ENCODE results near the gene SPTSSA.

DNA sequence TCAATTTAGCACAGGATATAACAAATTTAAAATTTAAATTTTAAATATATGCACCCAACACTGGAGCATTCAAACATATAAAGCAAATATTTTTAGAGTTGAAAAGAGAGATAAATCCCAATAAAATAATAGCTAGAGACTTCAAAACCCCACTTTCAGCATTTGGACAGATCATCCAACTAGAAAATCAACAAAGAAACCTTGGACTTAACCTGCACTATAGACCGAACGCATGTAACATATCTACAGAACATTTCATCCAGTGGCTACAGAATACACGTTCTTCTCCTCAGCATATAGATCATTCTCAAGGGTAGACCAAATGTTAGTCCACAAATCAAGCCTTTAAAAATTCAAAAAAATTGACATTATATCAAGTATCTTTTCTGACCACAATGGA lies 64.0 kb downstream of the SPTSSA start:
- TF ChIP-seq EZH2 (IDR thresholded peaks at IDR 0.05; ENCODE audit: low read depth, unreplicated experiment): no peak
- TF ChIP-seq, protein P1, sequence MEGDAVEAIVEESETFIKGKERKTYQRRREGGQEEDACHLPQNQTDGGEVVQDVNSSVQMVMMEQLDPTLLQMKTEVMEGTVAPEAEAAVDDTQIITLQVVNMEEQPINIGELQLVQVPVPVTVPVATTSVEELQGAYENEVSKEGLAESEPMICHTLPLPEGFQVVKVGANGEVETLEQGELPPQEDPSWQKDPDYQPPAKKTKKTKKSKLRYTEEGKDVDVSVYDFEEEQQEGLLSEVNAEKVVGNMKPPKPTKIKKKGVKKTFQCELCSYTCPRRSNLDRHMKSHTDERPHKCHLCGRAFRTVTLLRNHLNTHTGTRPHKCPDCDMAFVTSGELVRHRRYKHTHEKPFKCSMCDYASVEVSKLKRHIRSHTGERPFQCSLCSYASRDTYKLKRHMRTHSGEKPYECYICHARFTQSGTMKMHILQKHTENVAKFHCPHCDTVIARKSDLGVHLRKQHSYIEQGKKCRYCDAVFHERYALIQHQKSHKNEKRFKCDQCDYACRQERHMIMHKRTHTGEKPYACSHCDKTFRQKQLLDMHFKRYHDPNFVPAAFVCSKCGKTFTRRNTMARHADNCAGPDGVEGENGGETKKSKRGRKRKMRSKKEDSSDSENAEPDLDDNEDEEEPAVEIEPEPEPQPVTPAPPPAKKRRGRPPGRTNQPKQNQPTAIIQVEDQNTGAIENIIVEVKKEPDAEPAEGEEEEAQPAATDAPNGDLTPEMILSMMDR (conservative IDR thresholded peaks at IDR 0.05; ENCODE audit: low read depth in 2 of 2): no peak
- no peak for TF ChIP-seq POLR2AphosphoS5 (IDR thresholded peaks at IDR 0.05; ENCODE audit: low read depth)
- no peak for TF ChIP-seq ZNF331 (CRISPR knock-in tag; IDR thresholded peaks at IDR 0.05; ENCODE audit: low read depth)
- no peak for TF ChIP-seq JUNB (IDR thresholded peaks at IDR 0.05; ENCODE audit: unreplicated experiment)
- TF ChIP-seq, protein P2, sequence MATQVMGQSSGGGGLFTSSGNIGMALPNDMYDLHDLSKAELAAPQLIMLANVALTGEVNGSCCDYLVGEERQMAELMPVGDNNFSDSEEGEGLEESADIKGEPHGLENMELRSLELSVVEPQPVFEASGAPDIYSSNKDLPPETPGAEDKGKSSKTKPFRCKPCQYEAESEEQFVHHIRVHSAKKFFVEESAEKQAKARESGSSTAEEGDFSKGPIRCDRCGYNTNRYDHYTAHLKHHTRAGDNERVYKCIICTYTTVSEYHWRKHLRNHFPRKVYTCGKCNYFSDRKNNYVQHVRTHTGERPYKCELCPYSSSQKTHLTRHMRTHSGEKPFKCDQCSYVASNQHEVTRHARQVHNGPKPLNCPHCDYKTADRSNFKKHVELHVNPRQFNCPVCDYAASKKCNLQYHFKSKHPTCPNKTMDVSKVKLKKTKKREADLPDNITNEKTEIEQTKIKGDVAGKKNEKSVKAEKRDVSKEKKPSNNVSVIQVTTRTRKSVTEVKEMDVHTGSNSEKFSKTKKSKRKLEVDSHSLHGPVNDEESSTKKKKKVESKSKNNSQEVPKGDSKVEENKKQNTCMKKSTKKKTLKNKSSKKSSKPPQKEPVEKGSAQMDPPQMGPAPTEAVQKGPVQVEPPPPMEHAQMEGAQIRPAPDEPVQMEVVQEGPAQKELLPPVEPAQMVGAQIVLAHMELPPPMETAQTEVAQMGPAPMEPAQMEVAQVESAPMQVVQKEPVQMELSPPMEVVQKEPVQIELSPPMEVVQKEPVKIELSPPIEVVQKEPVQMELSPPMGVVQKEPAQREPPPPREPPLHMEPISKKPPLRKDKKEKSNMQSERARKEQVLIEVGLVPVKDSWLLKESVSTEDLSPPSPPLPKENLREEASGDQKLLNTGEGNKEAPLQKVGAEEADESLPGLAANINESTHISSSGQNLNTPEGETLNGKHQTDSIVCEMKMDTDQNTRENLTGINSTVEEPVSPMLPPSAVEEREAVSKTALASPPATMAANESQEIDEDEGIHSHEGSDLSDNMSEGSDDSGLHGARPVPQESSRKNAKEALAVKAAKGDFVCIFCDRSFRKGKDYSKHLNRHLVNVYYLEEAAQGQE (IDR thresholded peaks at IDR 0.05; ENCODE audit: unreplicated experiment): peak; percentile 43
- TF ChIP-seq EZH2phosphoT487 (IDR thresholded peaks at IDR 0.05; ENCODE audit: unreplicated experiment): no peak
- no peak for TF ChIP-seq CREB1 (CRISPR knock-in tag; IDR thresholded peaks at IDR 0.05; ENCODE audit: low read depth)
- TF ChIP-seq STAT1 (IDR thresholded peaks at IDR 0.05; ENCODE audit: unreplicated experiment): no peak
- TF ChIP-seq, protein P3, sequence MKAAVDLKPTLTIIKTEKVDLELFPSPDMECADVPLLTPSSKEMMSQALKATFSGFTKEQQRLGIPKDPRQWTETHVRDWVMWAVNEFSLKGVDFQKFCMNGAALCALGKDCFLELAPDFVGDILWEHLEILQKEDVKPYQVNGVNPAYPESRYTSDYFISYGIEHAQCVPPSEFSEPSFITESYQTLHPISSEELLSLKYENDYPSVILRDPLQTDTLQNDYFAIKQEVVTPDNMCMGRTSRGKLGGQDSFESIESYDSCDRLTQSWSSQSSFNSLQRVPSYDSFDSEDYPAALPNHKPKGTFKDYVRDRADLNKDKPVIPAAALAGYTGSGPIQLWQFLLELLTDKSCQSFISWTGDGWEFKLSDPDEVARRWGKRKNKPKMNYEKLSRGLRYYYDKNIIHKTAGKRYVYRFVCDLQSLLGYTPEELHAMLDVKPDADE (IDR thresholded peaks at IDR 0.05): no peak
- TF ChIP-seq, protein P4, sequence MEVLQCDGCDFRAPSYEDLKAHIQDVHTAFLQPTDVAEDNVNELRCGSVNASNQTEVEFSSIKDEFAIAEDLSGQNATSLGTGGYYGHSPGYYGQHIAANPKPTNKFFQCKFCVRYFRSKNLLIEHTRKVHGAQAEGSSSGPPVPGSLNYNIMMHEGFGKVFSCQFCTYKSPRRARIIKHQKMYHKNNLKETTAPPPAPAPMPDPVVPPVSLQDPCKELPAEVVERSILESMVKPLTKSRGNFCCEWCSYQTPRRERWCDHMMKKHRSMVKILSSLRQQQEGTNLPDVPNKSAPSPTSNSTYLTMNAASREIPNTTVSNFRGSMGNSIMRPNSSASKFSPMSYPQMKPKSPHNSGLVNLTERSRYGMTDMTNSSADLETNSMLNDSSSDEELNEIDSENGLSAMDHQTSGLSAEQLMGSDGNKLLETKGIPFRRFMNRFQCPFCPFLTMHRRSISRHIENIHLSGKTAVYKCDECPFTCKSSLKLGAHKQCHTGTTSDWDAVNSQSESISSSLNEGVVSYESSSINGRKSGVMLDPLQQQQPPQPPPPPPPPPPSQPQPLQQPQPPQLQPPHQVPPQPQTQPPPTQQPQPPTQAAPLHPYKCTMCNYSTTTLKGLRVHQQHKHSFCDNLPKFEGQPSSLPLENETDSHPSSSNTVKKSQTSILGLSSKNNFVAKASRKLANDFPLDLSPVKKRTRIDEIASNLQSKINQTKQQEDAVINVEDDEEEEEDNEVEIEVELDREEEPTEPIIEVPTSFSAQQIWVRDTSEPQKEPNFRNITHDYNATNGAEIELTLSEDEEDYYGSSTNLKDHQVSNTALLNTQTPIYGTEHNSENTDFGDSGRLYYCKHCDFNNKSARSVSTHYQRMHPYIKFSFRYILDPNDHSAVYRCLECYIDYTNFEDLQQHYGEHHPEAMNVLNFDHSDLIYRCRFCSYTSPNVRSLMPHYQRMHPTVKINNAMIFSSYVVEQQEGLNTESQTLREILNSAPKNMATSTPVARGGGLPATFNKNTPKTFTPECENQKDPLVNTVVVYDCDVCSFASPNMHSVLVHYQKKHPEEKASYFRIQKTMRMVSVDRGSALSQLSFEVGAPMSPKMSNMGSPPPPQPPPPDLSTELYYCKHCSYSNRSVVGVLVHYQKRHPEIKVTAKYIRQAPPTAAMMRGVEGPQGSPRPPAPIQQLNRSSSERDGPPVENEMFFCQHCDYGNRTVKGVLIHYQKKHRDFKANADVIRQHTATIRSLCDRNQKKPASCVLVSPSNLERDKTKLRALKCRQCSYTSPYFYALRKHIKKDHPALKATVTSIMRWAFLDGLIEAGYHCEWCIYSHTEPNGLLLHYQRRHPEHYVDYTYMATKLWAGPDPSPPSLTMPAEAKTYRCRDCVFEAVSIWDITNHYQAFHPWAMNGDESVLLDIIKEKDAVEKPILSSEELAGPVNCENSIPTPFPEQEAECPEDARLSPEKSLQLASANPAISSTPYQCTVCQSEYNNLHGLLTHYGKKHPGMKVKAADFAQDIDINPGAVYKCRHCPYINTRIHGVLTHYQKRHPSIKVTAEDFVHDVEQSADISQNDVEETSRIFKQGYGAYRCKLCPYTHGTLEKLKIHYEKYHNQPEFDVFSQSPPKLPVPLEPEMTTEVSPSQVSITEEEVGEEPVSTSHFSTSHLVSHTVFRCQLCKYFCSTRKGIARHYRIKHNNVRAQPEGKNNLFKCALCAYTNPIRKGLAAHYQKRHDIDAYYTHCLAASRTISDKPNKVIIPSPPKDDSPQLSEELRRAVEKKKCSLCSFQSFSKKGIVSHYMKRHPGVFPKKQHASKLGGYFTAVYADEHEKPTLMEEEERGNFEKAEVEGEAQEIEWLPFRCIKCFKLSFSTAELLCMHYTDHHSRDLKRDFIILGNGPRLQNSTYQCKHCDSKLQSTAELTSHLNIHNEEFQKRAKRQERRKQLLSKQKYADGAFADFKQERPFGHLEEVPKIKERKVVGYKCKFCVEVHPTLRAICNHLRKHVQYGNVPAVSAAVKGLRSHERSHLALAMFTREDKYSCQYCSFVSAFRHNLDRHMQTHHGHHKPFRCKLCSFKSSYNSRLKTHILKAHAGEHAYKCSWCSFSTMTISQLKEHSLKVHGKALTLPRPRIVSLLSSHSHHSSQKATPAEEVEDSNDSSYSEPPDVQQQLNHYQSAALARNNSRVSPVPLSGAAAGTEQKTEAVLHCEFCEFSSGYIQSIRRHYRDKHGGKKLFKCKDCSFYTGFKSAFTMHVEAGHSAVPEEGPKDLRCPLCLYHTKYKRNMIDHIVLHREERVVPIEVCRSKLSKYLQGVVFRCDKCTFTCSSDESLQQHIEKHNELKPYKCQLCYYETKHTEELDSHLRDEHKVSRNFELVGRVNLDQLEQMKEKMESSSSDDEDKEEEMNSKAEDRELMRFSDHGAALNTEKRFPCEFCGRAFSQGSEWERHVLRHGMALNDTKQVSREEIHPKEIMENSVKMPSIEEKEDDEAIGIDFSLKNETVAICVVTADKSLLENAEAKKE (CRISPR knock-in tag; IDR thresholded peaks at IDR 0.05): no peak
- no peak for TF ChIP-seq NANOG (IDR thresholded peaks at IDR 0.05; ENCODE audit: borderline replicate concordance)

Data from GM23338 (cell line).